Spleen (tissue), 11 donors: Measurements from ENCODE around the gene RELL1. TPM values are rescaled to one million over a fixed set of nuclear protein-coding genes. Genes with fewer than 3 reads are reported as not detected.
"Not testable (repeated sequence)": the region's sequence is repeated elsewhere in the genome, so short reads cannot be mapped to it uniquely, and the experiment has no call there.

Experiments used
- DNase-seq: peaks from one replicate; pipeline ENCODE4 v3.0.0-alpha.2; 2020
- H3K27ac ChIP-seq, 8 donors: fragments of 200-600 bp; sonication (generic) in 7 of 8; 1 replicate in 4 of 8; 2 replicates in 4 of 8; pipeline versions ENCODE4 v1.5.0 to v1.8.0; 2016 to 2021; ENCODE audit warnings: inconsistent platforms in 4 of 8, mild to moderate bottlenecking in 4 of 8, moderate library complexity in 1 of 8
- H3K27me3 ChIP-seq, 7 donors: fragments of 200-600 bp; sonication (generic) in 6 of 7; replicated peaks in 1 of 7; 1 replicate in 4 of 7; 2 replicates in 3 of 7; pipeline versions ENCODE4 v1.5.0 to v1.8.0; 2016 to 2021; ENCODE audit warnings: inconsistent platforms in 3 of 7, mild to moderate bottlenecking in 1 of 7
- H3K36me3 ChIP-seq, 6 donors: fragments of 200-600 bp; sonication (generic) in 5 of 6; 1 replicate in 4 of 6; 2 replicates in 2 of 6; pipeline versions ENCODE4 v1.5.0 to v1.8.0; 2016 to 2021; ENCODE audit warnings: inconsistent platforms in 2 of 6
- H3K4me1 ChIP-seq, 6 donors: fragments of 200-600 bp; sonication (generic) in 5 of 6; 1 replicate in 3 of 6; 2 replicates in 3 of 6; pipeline versions ENCODE4 v1.5.0 to v1.8.0; 2016 to 2021; ENCODE audit warnings: inconsistent platforms in 3 of 6
- H3K4me3 ChIP-seq, 8 donors: fragments of 200-600 bp; sonication (generic) in 7 of 8; 1 replicate in 4 of 8; 2 replicates in 4 of 8; pipeline versions ENCODE4 v1.5.0 to v1.8.0; 2016 to 2021; ENCODE audit warnings: inconsistent platforms in 4 of 8, mild to moderate bottlenecking in 4 of 8, moderate library complexity in 2 of 8
- H3K9me3 ChIP-seq, 8 donors: fragments of 200-600 bp; sonication (generic) in 7 of 8; 1 replicate in 4 of 8; 2 replicates in 4 of 8; pipeline versions ENCODE4 v1.5.0 to v1.8.0; 2016 to 2021; ENCODE audit warnings: inconsistent platforms in 4 of 8
- CTCF ChIP-seq, 11 experiments: fragments of 200-600 bp in 7 of 11; fragments of 450-650 bp in 4 of 11; sonication (generic) in 4 of 11; IDR thresholded peaks in 8 of 11; conservative IDR thresholded peaks in 3 of 11; 1 replicate in 7 of 11; 2 replicates in 4 of 11; pipeline versions ENCODE4 v1.4.0 to v1.8.0; 2016 to 2021; ENCODE audit warnings: antibody characterized with exemption in 11 of 11, inconsistent platforms in 4 of 11, mild to moderate bottlenecking in 1 of 11
- POLR2A ChIP-seq, 3 donors: fragments of 450-650 bp; IDR thresholded peaks; one replicate each; pipeline ENCODE4 v1.5.1; 2017; ENCODE audit warnings: antibody characterized with exemption in 3 of 3, mild to moderate bottlenecking in 1 of 3
- POLR2AphosphoS5 ChIP-seq, 3 donors: sonication (generic); formaldehyde crosslinking; IDR thresholded peaks; one replicate each; pipeline ENCODE4 v1.5.1; 2017; ENCODE audit warnings: antibody characterized with exemption in 3 of 3
- WGBS, 5 donors: extraction: QIAGEN DNeasy Blood & Tissue Kit in 3 of 5; methylation state at CpG; one replicate each; pipeline versions ENCODE4 v1.1.5 to v1.1.7; 2013 to 2018; 5-methylcytosine and 5-hydroxymethylcytosine counted together
- intact Hi-C: fragments of 100-400 bp; cut with DNase I; formaldehyde crosslinking; loops from one replicate; pipeline ENCODE4 v1.15.0; 2023; ENCODE audit warnings: low total_unique reads
- polyA plus RNA-seq, 3 donors: library from polyadenylated mRNA; stranded (reverse); fragments of 200-250 nt; gene quantifications; one replicate each; pipeline ENCODE4 v1.2.1, GENCODE V29; 2013
- total RNA-seq, 7 donors: library from RNA; depleted of rRNA in 3 of 7; stranded (reverse); fragments of >200 nt in 3 of 7; fragmentation: NEBNext Ultra II Directional in 4 of 7; extraction: Animal tissue kit (Norgen Biotek cat#: 25700) in 4 of 7; gene quantifications; one replicate each; pipeline versions ENCODE4 v1.1.0 to v1.2.1, GENCODE V29; 2016 to 2021
- donor health status: healthy with polysubstance abuse.
- donor health status: DM: no; HTN: no; CAD: no; lungs with moderate emphysema.
- donor health status: DM: no; HTN: no; CAD: no.
- donor health status: Bipolar disorder and iron deficiency.
- donor health status: healthy.
- donor health status: DM: no; HTN: no; CAD: no.
- donor health status: DM: yes; HTN: yes; CAD: no.

Gene RELL1
- total and polyA plus RNA-seq, 10 donors: 0.59 to 70.4 (median 42.6) TPM

- Histone ChIP-seq H3K4me1 (peaks cover 18 to 71% (median 45%) of the 10 kb centered on the region in 6 donors), H3K9me3 (no peaks in the 10 kb centered on the region), H3K36me3 (no peaks in the 10 kb centered on the region), H3K27me3 (no peaks in the 10 kb centered on the region), H3K4me3 (no peak overlapping the region), H3K27ac (peak overlapping the region in 2 of 8 donors; percentile 6 to 35)
- TF ChIP-seq POLR2A (IDR thresholded peaks at IDR 0.05) (no peak), POLR2AphosphoS5 (IDR thresholded peaks at IDR 0.05) (no peak), CTCF (IDR thresholded peaks at IDR 0.05 in 8 of 11, conservative IDR thresholded peaks at IDR 0.05 in 3 of 11) (no peak)
- intact Hi-C loops: no loop called here
- WGBS, 5 donors: 86 to 96% (median 91%) methylated on average over 4 of the region's 4 CpGs
- DNase-seq: no peak
Measured at GRCh38 chr4:37673538-37674192, 12.5 kb downstream of the RELL1 start.

- DNase-seq: no peak
- WGBS, 5 donors: 49 to 73% (median 50%) methylated on average over 2 of the region's 2 CpGs
- TF ChIP-seq POLR2AphosphoS5 (IDR thresholded peaks at IDR 0.05) (no peak), POLR2A (IDR thresholded peaks at IDR 0.05) (no peak), CTCF (IDR thresholded peaks at IDR 0.05 in 8 of 11, conservative IDR thresholded peaks at IDR 0.05 in 3 of 11) (no peak)
Measured at GRCh38 chr4:37671072-37671471, 15.1 kb downstream of the RELL1 start.

GRCh38 chr4:37670249-37670648, 15.9 kb downstream of the RELL1 start:
- no peaks in the 10 kb centered on the region for H3K9me3 ChIP-seq
- TF ChIP-seq POLR2AphosphoS5 (IDR thresholded peaks at IDR 0.05) (no peak), POLR2A (IDR thresholded peaks at IDR 0.05) (no peak), CTCF (IDR thresholded peaks at IDR 0.05 in 8 of 11, conservative IDR thresholded peaks at IDR 0.05 in 3 of 11) (no peak)
- H3K36me3 ChIP-seq: no peaks in the 10 kb centered on the region
- WGBS, 5 donors: 88 to 100% (median 95%) methylated on average over 1 of the region's 1 CpG
- intact Hi-C loops: no loop called here
- H3K27ac ChIP-seq: peak overlapping the region in 3 of 8 donors; percentile 22 to 42 (median 38)
- no peak for DNase-seq
- peaks cover 28 to 73% (median 54%) of the 10 kb centered on the region in 6 donors for H3K4me1 ChIP-seq
- no peak overlapping the region for H3K4me3 ChIP-seq
- H3K27me3 ChIP-seq: no peaks in the 10 kb centered on the region

More at GRCh38 chr4:37671072-37671471, 15.1 kb downstream of the RELL1 start:
- H3K4me1 ChIP-seq: peaks cover 31 to 73% (median 54%) of the 10 kb centered on the region in 6 donors
- H3K9me3 ChIP-seq: no peaks in the 10 kb centered on the region
- no peak overlapping the region for H3K4me3 ChIP-seq
- no peaks in the 10 kb centered on the region for H3K27me3 ChIP-seq
- peak overlapping the region in 1 of 8 donors; percentile 38 for H3K27ac ChIP-seq
- no peaks in the 10 kb centered on the region for H3K36me3 ChIP-seq
- intact Hi-C loops: no loop called here

GRCh38 chr4:37669124-37669523, 17.1 kb downstream of the RELL1 start:
- H3K27me3 ChIP-seq, intact Hi-C loops, H3K9me3 ChIP-seq, H3K4me3 ChIP-seq, DNase-seq, H3K36me3 ChIP-seq: not testable (repeated sequence)
- WGBS, 5 donors: 89 to 92% (median 89%) methylated on average over 5 to 21 of the region's 26 CpGs
- Histone ChIP-seq H3K27ac (peak overlapping the region in 2 of 8 donors; percentile 45 to 54), H3K4me1 (peaks cover 22 to 73% (median 51%) of the 10 kb centered on the region in 6 donors)
